Fibroblast of skin of left biceps (primary cell): Measurements from ENCODE around the gene WDR54.
"Not testable (repeated sequence)": the region's sequence is repeated elsewhere in the genome, so short reads cannot be mapped to it uniquely, and the experiment has no call there.

Experiments used
- DNase-seq, 2 experiments: peaks; one replicate each; pipeline ENCODE4 v3.0.0-alpha.2; 2013; ENCODE audit warnings: low read depth in 2 of 2

The WDR54 gene

GRCh38 chr2:74429487-74430451 lies 8.2 kb downstream of the WDR54 start:
- DNase-seq, result no peak

DNA sequence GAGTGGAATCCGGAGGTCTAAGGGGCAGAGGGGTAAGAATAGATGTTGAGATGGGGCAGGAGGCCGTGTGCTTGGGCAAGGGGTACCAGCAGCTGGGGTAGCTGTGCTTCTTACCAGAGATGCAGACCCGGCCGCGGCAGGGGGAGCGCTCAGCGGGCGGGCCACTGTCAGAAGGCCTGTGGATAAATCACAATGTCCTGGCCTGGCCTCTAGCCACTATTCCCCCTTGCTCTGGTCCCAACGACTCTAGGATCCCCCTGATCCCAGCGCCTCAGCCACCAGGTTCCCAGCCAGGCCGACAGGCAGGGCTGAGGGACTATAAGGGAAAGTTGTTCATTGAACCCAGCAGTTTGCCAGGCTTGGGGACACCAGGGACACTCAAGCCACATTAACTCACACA lies 9.0 kb downstream of the WDR54 start:
- DNase-seq, result no peak

- DNase-seq, result no peak
Observed at GRCh38 chr2:74436111-74436805, 14.7 kb downstream of the WDR54 start.

DNA sequence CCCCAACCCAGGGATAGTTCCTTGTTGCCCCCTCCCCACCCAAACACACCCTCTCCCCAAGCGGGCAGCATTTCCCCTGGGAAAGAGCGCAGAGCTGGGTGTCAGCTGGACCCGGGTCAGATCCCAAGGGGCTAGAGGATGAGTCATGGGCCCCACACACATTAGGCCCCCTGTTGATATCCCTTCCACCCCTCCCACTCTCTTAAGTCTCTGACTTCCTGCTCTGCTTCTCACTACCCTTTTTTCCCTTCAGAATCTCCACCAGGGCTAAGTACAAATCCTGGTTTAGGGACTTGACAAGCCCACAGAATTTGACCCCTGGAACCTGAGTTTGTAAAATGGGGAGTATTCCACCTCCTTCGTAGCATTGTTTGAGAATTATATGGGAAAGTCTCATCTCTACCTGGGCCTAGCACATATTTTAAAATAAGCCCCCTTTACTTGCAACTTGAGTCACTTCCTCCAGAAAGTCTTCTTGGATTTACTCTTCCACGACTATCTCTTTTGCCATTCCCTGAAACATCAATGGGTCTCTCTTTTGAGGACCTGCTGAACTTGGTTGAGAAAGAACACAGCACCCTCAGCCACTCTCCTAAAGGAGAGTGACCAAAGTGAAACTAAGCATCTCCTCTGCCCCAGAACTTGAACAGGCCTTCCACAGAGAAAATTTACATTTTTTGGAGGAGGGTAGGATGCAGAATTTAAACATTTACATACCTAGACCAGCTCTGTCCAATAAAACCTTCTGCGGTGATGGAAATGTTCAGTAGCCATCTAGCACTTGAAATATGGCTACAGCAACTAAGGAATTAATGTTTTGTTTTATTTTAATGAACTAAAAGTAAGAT lies 15.5 kb downstream of the WDR54 start:
- DNase-seq, result no peak

GRCh38 chr2:74438248-74438647 lies 16.7 kb downstream of the WDR54 start:
- DNase-seq, result no peak

DNA sequence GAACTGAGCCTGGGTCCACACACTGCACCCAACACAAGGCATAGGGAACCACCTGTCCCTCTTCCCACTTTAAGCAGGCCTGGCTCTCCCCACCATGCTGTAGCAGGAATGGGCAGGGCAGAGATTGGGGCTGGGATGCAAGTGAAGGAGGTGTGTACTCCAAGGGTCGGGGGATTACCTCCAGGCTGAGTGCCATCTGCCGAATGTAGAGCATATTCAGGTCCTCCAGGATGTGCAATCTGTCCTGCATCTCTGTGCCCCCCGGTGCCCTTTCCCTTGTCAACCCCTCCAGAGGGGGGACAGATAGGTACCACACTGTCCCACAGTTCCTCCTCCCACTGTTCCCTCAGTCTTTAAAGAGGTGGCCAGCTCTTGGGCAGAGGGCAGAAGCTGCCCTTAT lies 17.8 kb downstream of the WDR54 start:
- DNase-seq, result no peak

GRCh38 chr2:74439803-74440377 lies 18.4 kb downstream of the WDR54 start:
- no peak for DNase-seq

- DNase-seq, result peak; percentile 53 to 55
Observed at GRCh38 chr2:74440378-74441169, 19.0 kb downstream of the WDR54 start.

- no peak for DNase-seq
Observed at GRCh38 chr2:74441170-74441689, 19.7 kb downstream of the WDR54 start.

- no peak for DNase-seq
Observed at GRCh38 chr2:74441690-74442482, 20.4 kb downstream of the WDR54 start, which contains the start of gene RTKN. Gene RTKN (minus strand): TSS chr2:74441937. CDS start chr2:74441816, 121 bp downstream.

DNA sequence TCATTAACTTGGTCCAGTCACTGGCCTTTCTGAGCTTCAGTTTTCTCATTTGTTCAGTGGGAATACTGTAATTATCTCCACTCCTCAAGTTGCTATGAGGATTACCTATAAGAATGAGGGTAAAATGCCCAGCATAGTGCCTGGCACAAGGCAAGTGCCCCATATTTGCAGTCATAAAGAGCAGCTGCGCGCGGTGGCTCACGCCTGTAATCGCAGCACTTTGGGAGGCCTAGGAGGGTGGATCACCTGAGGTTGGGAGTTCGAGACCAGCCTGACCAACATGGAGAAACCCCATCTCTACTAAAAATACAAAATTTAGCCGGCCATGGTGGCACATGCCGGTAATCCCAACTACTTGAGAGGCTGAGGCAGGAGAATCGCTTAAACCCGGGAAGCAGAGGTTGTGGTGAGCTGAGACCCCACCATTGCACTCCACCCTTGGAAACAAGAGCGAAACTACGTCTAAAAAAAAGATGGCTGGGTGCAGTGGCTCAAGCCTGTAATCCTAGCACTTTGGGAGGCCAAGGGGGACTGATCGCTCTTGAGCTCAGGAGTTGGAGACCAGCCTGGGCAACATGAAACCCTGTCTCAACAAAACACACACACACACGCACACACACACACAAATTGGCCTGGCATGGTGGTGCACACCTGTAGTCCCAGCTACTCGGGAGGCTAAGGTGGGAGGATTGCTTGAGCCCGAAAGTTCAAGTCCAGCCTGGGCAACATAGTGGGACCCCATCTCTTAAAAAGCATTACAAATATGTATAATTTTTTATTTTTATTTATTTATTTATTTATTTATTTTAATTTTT lies 21.2 kb downstream of the WDR54 start:
- DNase-seq, result not testable (repeated sequence)

- DNase-seq, result no peak
Observed at GRCh38 chr2:74444498-74445318, 23.2 kb downstream of the WDR54 start.

DNA sequence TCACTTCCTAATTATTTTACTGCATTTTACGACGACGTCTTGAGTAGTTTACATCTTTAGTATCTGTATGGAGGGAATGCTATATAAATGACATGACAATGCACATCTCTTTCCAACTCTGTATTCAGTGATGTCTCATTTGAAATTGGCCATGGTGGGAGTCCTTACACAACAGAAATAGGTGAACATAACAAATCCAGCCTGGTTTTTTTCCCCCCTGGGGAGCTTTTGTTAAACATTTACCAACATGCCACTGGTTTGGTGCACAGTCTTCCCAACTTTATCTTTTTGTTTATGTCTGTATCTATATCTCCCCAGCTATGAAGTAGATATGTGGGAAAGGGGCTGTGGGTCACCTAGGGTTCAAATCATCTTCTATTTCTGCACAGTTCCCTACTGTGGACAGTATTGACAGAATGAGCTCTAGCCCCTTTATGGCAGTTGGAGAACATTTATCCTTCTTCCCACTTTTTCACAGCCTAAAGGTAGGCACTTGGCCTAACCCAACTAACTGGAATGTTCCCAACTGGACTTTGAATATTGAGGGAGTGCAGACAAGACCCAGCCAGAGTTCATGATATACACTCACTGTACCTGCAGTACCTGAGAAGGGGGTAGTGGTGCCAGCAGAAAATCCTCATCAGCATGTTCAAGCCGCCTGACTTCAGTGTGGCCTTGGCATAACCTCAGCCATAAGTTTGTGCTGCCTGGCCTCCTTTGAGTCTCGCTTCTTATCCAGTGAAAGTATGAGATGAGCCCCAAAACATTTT lies 25.9 kb downstream of the WDR54 start:
- no peak for DNase-seq

- DNase-seq, result no peak
Observed at GRCh38 chr2:74448771-74449170, 27.2 kb downstream of the WDR54 start.

GRCh38 chr2:74450570-74451190 lies 29.1 kb downstream of the WDR54 start:
- DNase-seq, result no peak

- peak; percentile 94 to 95 for DNase-seq
Observed at GRCh38 chr2:74454654-74455511, 33.4 kb downstream of the WDR54 start, which contains the start of gene INO80B. Gene INO80B (plus strand): TSS chr2:74455087. CDS start chr2:74455117, 30 bp downstream.
